Spleen (tissue), 11 donors: Measurements from ENCODE around the gene MAPK11. TPM values are rescaled to one million over a fixed set of nuclear protein-coding genes. Genes with fewer than 3 reads are reported as not detected.

Experiments
- DNase-seq: peaks from one replicate; pipeline ENCODE4 v3.0.0-alpha.2; 2020
- H3K27ac ChIP-seq, 8 donors: fragments of 200-600 bp; sonication (generic) in 7 of 8; 1 replicate in 4 of 8; 2 replicates in 4 of 8; pipeline versions ENCODE4 v1.5.0 to v1.8.0; 2016 to 2021; ENCODE audit warnings: inconsistent platforms in 4 of 8, mild to moderate bottlenecking in 4 of 8, moderate library complexity in 1 of 8
- H3K27me3 ChIP-seq, 7 donors: fragments of 200-600 bp; sonication (generic) in 6 of 7; replicated peaks in 1 of 7; 1 replicate in 4 of 7; 2 replicates in 3 of 7; pipeline versions ENCODE4 v1.5.0 to v1.8.0; 2016 to 2021; ENCODE audit warnings: inconsistent platforms in 3 of 7, mild to moderate bottlenecking in 1 of 7
- H3K36me3 ChIP-seq, 6 donors: fragments of 200-600 bp; sonication (generic) in 5 of 6; 1 replicate in 4 of 6; 2 replicates in 2 of 6; pipeline versions ENCODE4 v1.5.0 to v1.8.0; 2016 to 2021; ENCODE audit warnings: inconsistent platforms in 2 of 6
- H3K4me1 ChIP-seq, 6 donors: fragments of 200-600 bp; sonication (generic) in 5 of 6; 1 replicate in 3 of 6; 2 replicates in 3 of 6; pipeline versions ENCODE4 v1.5.0 to v1.8.0; 2016 to 2021; ENCODE audit warnings: inconsistent platforms in 3 of 6
- H3K4me3 ChIP-seq, 8 donors: fragments of 200-600 bp; sonication (generic) in 7 of 8; 1 replicate in 4 of 8; 2 replicates in 4 of 8; pipeline versions ENCODE4 v1.5.0 to v1.8.0; 2016 to 2021; ENCODE audit warnings: inconsistent platforms in 4 of 8, mild to moderate bottlenecking in 4 of 8, moderate library complexity in 2 of 8
- H3K9me3 ChIP-seq, 8 donors: fragments of 200-600 bp; sonication (generic) in 7 of 8; 1 replicate in 4 of 8; 2 replicates in 4 of 8; pipeline versions ENCODE4 v1.5.0 to v1.8.0; 2016 to 2021; ENCODE audit warnings: inconsistent platforms in 4 of 8
- POLR2A ChIP-seq, 3 donors: fragments of 450-650 bp; IDR thresholded peaks; one replicate each; pipeline ENCODE4 v1.5.1; 2017; ENCODE audit warnings: antibody characterized with exemption in 3 of 3, mild to moderate bottlenecking in 1 of 3
- POLR2AphosphoS5 ChIP-seq, 3 donors: sonication (generic); formaldehyde crosslinking; IDR thresholded peaks; one replicate each; pipeline ENCODE4 v1.5.1; 2017; ENCODE audit warnings: antibody characterized with exemption in 3 of 3
- WGBS, 5 donors: extraction: QIAGEN DNeasy Blood & Tissue Kit in 3 of 5; methylation state at CpG; one replicate each; pipeline versions ENCODE4 v1.1.5 to v1.1.7; 2013 to 2018; 5-methylcytosine and 5-hydroxymethylcytosine counted together
- intact Hi-C: fragments of 100-400 bp; cut with DNase I; formaldehyde crosslinking; loops from one replicate; pipeline ENCODE4 v1.15.0; 2023; ENCODE audit warnings: low total_unique reads
- polyA plus RNA-seq, 3 donors: library from polyadenylated mRNA; stranded (reverse); fragments of 200-250 nt; gene quantifications; one replicate each; pipeline ENCODE4 v1.2.1, GENCODE V29; 2013
- total RNA-seq, 7 donors: library from RNA; depleted of rRNA in 3 of 7; stranded (reverse); fragments of >200 nt in 3 of 7; fragmentation: NEBNext Ultra II Directional in 4 of 7; extraction: Animal tissue kit (Norgen Biotek cat#: 25700) in 4 of 7; gene quantifications; one replicate each; pipeline versions ENCODE4 v1.1.0 to v1.2.1, GENCODE V29; 2016 to 2021
- TF ChIP-seq, protein P1 (sequence below), 11 experiments: fragments of 200-600 bp in 7 of 11; fragments of 450-650 bp in 4 of 11; sonication (generic) in 4 of 11; IDR thresholded peaks in 8 of 11; conservative IDR thresholded peaks in 3 of 11; 1 replicate in 7 of 11; 2 replicates in 4 of 11; pipeline versions ENCODE4 v1.4.0 to v1.8.0; 2016 to 2021; ENCODE audit warnings: antibody characterized with exemption in 11 of 11, inconsistent platforms in 4 of 11, mild to moderate bottlenecking in 1 of 11
- donor health status: healthy with polysubstance abuse.
- donor health status: DM: no; HTN: no; CAD: no; lungs with moderate emphysema.
- donor health status: DM: no; HTN: no; CAD: no.
- donor health status: Bipolar disorder and iron deficiency.
- donor health status: healthy.
- donor health status: DM: no; HTN: no; CAD: no.
- donor health status: DM: yes; HTN: yes; CAD: no.

MAPK11 gene
- total and polyA plus RNA-seq, 10 donors, result 5.2 to 25.3 (median 11.3) TPM

DNA sequence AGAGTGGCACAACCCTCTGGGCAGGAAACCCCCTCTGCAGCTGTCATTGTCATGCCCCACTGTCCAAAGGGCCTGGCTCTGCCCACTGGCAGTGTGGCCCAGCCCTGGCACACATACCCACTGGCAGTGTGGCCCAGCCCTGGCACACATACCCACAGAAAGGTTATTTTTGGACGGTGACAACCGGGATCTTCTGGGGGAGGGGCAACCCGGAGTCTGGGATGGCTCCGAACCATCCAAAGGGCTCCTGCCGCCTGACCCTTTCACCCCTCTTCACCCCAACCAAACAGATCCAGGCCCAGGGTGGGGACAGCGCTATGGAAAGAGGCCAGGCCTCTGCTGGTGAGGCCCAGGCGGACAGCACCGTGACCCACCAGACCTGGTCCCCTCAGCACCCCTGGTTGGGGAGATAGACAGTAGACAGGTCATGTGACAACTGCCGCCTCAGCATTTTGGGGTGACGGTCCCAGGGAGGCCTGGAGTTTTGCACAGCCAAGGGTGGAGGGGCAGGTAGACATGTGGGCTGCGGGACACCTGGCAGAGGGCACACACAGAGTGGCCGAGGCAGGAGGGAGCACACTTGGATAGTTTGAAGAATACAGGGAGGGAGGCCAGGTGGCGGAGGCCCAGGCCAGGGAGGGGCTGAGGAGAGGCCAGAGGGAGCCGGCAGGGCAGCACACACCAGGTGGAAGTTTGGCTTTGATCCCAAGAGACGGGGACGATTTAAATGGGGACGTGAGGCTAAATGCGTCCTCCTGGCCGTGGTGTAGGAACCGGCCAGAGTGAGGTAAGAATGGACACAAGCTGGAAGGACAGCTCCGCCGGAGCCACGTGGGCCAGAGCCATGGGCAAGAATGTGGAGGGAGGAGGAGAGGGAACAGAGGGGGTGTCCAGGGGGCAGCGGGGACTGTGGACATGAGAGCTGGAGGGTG is 11.6 kb downstream of the MAPK11 start:
- Histone ChIP-seq H3K27ac (no peak overlapping the region), H3K4me3 (no peak overlapping the region), H3K36me3 (no peaks in the 10 kb centered on the region), H3K4me1 (peaks cover 5 to 32% (median 21%) of the 10 kb centered on the region in 6 donors), H3K9me3 (no peaks in the 10 kb centered on the region), H3K27me3 (peaks cover 0 to 55% (median 23%) of the 10 kb centered on the region in 7 donors)
- WGBS, 5 donors, result 88 to 95% (median 90%) methylated on average over 19 to 24 of the region's 24 CpGs
- no peak for DNase-seq
- TF ChIP-seq, protein P1, sequence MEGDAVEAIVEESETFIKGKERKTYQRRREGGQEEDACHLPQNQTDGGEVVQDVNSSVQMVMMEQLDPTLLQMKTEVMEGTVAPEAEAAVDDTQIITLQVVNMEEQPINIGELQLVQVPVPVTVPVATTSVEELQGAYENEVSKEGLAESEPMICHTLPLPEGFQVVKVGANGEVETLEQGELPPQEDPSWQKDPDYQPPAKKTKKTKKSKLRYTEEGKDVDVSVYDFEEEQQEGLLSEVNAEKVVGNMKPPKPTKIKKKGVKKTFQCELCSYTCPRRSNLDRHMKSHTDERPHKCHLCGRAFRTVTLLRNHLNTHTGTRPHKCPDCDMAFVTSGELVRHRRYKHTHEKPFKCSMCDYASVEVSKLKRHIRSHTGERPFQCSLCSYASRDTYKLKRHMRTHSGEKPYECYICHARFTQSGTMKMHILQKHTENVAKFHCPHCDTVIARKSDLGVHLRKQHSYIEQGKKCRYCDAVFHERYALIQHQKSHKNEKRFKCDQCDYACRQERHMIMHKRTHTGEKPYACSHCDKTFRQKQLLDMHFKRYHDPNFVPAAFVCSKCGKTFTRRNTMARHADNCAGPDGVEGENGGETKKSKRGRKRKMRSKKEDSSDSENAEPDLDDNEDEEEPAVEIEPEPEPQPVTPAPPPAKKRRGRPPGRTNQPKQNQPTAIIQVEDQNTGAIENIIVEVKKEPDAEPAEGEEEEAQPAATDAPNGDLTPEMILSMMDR (IDR thresholded peaks at IDR 0.05 in 8 of 11, conservative IDR thresholded peaks at IDR 0.05 in 3 of 11), result no peak
- TF ChIP-seq POLR2A (IDR thresholded peaks at IDR 0.05) (no peak), POLR2AphosphoS5 (IDR thresholded peaks at IDR 0.05) (no peak)
- intact Hi-C loops, result no loop called here

DNA sequence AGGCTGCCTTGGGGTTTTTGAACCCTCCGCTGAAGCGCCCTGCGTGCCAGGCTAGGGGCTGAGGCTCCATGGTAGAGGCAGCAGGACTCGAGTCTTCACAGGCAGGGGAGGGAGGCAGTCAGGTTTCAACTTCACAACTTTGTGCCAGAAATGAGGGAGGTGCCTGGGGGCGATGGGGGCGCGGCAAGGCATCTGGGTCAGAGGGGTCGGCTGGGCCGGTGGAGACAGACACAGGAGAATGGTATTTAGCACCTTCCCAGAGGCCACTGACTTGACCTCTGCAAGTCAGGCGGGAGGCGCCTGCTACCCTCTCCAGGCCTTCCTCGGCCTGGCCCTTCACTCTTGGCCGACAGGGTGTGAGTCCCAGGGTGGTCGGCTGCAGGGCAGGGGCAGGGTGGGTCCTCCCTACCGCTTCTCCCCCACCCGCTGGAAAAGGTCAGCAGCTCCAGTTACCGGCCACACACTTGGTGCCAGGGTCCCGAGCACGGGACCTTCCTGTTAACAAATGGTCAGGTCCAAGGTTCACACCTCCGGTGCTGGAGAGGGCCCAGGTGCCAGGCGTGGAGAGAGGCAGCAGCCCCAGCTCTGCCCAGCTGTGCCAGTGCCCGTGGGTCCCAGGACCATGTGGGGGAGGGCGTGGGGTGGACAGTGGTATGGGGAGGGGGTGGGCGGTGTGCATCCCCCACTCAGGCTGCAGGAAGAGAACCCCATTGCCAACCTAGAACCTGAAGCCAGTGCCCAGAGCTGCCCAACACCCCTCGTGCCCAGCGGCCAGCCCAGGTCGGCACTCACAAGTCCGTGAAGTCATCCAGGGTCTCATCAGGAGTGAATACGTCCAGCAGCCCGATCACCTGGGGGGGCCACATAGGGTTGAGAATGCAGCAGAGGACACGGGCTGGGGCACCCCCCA is 12.5 kb downstream of the MAPK11 start:
- Histone ChIP-seq H3K27me3 (peaks cover 0 to 46% (median 22%) of the 10 kb centered on the region in 7 donors), H3K4me1 (peaks cover 5 to 25% (median 20%) of the 10 kb centered on the region in 6 donors), H3K36me3 (no peaks in the 10 kb centered on the region), H3K4me3 (no peak overlapping the region), H3K27ac (no peak overlapping the region), H3K9me3 (no peaks in the 10 kb centered on the region)
- TF ChIP-seq POLR2AphosphoS5 (IDR thresholded peaks at IDR 0.05) (no peak), POLR2A (IDR thresholded peaks at IDR 0.05) (no peak)
- TF ChIP-seq, protein P1 (IDR thresholded peaks at IDR 0.05 in 8 of 11, conservative IDR thresholded peaks at IDR 0.05 in 3 of 11), result no peak
- WGBS, 5 donors, result 77 to 93% (median 84%) methylated on average over 19 to 31 of the region's 31 CpGs
- intact Hi-C loops, result no loop called here
- no peak for DNase-seq

DNA sequence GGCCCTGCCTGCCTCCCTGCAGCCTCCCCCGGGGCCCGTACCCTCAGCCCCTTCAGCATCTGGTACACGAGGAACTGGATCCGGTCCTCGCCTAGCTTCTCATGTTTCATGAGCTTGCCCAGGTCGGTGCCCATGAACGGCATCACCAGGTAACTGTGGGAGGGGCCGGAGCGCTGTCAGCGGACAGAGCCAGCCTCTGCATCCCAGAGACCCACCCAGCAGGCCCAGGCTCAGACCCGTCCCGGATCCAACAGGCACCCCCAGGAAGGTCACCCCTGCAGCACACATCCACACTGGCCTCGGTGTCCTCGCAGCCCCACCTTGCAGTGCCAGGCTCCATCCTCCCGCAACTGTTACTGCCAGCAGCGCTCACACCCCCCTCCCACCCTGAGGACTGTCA is 13.1 kb downstream of the MAPK11 start:
- 82 to 95% (median 91%) methylated on average over 10 to 16 of the region's 16 CpGs for WGBS, 5 donors
- Histone ChIP-seq H3K27ac (no peak overlapping the region), H3K4me1 (peaks cover 5 to 22% (median 16%) of the 10 kb centered on the region in 6 donors), H3K27me3 (peaks cover 0 to 39% (median 16%) of the 10 kb centered on the region in 7 donors), H3K4me3 (no peak overlapping the region), H3K36me3 (no peaks in the 10 kb centered on the region), H3K9me3 (no peaks in the 10 kb centered on the region)
- TF ChIP-seq POLR2A (IDR thresholded peaks at IDR 0.05), result no peak
- no peak for TF ChIP-seq POLR2AphosphoS5 (IDR thresholded peaks at IDR 0.05)
- TF ChIP-seq, protein P1 (IDR thresholded peaks at IDR 0.05 in 8 of 11, conservative IDR thresholded peaks at IDR 0.05 in 3 of 11), result no peak
- intact Hi-C loops, result no loop called here
- no peak for DNase-seq
